Nephron progenitor cell (in vitro differentiated cells): ENCODE data around the gene EVI5L.
"Not testable (repeated sequence)": the region's sequence is repeated elsewhere in the genome, so short reads cannot be mapped to it uniquely, and the experiment has no call there.

Experiments used
- DNase-seq: peaks from one replicate; pipeline ENCODE4 v3.0.0; 2021
- H3K27ac Mint-ChIP-seq: 2 replicates; pipeline ENCODE4 v1.8.0; 2021; ENCODE audit warnings: mild to moderate bottlenecking, moderate library complexity, mixed read lengths
- H3K27me3 Mint-ChIP-seq: 2 replicates; pipeline ENCODE4 v1.8.0; 2021; ENCODE audit warnings: mild to moderate bottlenecking, low read depth, mixed read lengths; ENCODE audit not compliant: poor library complexity
- H3K36me3 Mint-ChIP-seq: 2 replicates; pipeline ENCODE4 v1.8.0; 2021; ENCODE audit warnings: low read depth, mixed read lengths
- H3K4me1 Mint-ChIP-seq: 2 replicates; pipeline ENCODE4 v1.8.0; 2021; ENCODE audit warnings: mixed read lengths
- H3K4me3 Mint-ChIP-seq: 2 replicates; pipeline ENCODE4 v1.8.0; 2021; ENCODE audit warnings: mild to moderate bottlenecking, moderate library complexity, mixed read lengths
- H3K9me3 Mint-ChIP-seq: 2 replicates; pipeline ENCODE4 v1.8.0; 2021; ENCODE audit warnings: mild to moderate bottlenecking, moderate library complexity, mixed read lengths
- CTCF ChIP-seq: fragments of 200-600 bp; sonication (generic); IDR thresholded peaks from 2 replicates; pipeline ENCODE4 v1.5.0; 2021; ENCODE audit warnings: antibody characterized with exemption

Gene EVI5L

DNA sequence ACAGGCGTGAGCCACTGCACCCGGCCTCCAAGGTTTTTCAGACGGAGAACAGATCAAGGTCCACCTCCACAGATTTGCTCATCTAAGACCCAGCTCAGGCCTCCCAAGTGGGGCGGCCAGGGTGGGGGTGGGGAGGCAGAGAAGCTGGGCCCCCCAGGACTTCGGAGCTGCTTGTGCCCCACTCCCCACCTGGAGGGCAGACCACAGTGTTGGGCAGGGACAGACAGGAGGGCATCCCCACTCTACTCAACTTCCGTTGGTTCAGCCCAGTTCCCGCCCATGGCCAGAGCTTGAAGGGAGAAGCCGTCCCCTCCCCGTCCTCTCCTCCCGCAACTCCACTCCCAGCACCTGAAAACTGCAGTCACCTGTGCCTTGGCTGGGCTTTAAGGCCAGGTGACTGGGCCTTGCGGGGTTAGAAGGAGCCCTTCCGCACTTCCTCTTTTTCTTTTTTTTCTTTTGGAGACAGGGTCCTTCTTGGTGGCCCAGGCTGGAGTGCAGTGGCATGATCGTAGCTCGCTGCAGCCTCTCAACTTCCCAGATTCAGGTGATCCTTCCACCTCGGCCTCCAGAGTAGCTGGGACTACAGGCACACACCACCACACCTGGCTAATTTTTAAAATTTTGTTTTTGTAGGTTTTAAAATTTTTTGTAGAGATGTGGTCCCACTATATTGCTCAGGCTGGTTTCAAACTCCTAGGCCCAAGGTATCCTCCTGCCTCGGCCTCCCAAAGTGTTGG is 57.6 kb downstream of the EVI5L start:
- no peak for DNase-seq
- Mint-ChIP-seq H3K36me3 (no peaks in the 10 kb centered on the region), H3K9me3 (no peaks in the 10 kb centered on the region), H3K27ac (no peak overlapping the region), H3K4me3 (no peak overlapping the region), H3K27me3 (peaks cover 69% of the 10 kb centered on the region), H3K4me1 (peaks cover 10% of the 10 kb centered on the region)
- TF ChIP-seq CTCF = no peak

DNA sequence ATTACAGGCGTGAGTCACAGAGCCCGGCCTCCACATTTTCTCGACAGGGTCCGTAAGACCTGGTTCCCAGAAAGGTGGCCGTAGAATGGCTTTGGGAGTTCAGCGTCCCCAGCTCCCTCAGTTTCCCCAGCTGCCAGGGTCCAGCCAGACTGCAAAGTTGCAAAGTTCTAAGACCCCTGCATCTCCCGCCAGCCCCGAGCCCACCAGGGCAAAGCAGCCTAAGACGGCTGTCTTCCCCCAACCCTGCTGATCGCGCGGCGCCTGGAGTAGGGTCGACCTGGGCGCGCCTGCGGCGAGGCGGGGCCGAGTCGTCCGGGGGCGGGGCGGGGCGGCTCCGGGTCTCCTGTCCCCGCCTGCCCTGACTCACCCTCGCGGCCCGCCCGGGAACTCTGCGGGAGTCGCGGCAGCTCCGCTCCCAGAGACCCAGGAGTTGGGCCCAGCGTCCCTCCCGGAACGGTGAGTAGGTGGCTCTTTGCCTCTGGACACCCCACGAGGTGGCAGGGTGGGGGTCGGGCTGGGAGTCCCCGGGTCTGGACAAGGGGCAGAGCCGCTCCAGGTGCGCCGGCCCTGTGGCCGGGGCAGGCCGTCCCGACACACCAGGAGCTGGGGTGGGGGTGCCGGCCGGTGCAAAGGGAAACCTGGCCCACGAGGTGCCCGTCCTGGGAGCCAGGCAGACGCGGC is 58.3 kb downstream of the EVI5L start, which contains the start of gene LRRC8E:
Gene LRRC8E (plus strand): TSS at position 366 of the 681 bp plus-strand sequence. CDS start 7,094 bp downstream, outside the sequence.
- peak within 1 kb of the TSS; percentile 57 for H3K4me3 Mint-ChIP-seq
- DNase-seq = peak; percentile 86
- H3K36me3 Mint-ChIP-seq = no peaks in the 10 kb centered on the region
- TF ChIP-seq CTCF = no peak
- peaks cover 69% of the 10 kb centered on the region for H3K27me3 Mint-ChIP-seq
- no peaks in the 10 kb centered on the region for H3K9me3 Mint-ChIP-seq
- peaks cover 10% of the 10 kb centered on the region for H3K4me1 Mint-ChIP-seq
- H3K27ac Mint-ChIP-seq = no peak within 1 kb of the TSS

GRCh38 chr19:7888826-7889217 is 58.8 kb downstream of the EVI5L start:
- Mint-ChIP-seq H3K4me1 (peaks cover 10% of the 10 kb centered on the region), H3K36me3 (no peaks in the 10 kb centered on the region), H3K4me3 (peak overlapping the region; percentile 57), H3K27ac (no peak overlapping the region), H3K27me3 (peaks cover 66% of the 10 kb centered on the region), H3K9me3 (no peaks in the 10 kb centered on the region)
- TF ChIP-seq CTCF = no peak
- no peak for DNase-seq

DNA sequence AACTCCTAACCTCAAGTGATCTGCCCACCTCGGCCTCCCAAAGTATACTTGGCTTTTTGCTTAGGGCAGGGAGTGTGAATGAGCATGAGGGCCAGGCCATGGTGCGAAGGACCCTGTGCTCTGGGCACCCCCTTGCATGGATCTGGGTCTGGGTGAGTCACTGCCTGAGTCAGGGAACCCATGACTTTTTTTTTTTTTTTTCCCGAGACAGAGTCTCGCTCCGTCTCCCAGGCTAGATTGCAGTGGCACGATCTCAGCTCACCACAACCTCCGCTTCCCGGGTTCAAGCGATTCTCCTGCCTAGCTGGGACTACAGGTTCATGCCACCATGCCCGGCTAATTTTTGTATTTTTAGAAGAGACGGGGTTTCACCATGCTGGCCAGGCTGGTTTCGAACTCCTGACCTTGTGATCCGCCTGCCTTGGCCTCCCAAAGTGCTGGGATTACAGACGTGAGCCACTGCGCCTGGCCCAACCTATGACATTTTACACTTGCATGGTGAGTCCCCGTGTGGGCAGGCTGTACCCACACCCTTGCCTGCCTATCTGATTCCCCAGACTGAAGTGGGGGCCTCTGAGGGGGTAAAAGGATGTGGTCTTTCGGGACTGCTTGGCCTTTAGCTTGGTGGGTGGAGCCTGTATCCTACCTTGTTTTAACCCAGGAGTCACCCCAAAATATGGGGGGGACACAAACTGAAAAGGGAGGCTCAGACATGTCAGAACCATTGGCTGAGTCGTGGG is 63.5 kb downstream of the EVI5L start:
- Mint-ChIP-seq H3K4me1 (peaks cover 10% of the 10 kb centered on the region), H3K27me3 (peaks cover 38% of the 10 kb centered on the region)
- not testable (repeated sequence) for H3K9me3 Mint-ChIP-seq, DNase-seq, H3K36me3 Mint-ChIP-seq, H3K27ac Mint-ChIP-seq, H3K4me3 Mint-ChIP-seq

DNA sequence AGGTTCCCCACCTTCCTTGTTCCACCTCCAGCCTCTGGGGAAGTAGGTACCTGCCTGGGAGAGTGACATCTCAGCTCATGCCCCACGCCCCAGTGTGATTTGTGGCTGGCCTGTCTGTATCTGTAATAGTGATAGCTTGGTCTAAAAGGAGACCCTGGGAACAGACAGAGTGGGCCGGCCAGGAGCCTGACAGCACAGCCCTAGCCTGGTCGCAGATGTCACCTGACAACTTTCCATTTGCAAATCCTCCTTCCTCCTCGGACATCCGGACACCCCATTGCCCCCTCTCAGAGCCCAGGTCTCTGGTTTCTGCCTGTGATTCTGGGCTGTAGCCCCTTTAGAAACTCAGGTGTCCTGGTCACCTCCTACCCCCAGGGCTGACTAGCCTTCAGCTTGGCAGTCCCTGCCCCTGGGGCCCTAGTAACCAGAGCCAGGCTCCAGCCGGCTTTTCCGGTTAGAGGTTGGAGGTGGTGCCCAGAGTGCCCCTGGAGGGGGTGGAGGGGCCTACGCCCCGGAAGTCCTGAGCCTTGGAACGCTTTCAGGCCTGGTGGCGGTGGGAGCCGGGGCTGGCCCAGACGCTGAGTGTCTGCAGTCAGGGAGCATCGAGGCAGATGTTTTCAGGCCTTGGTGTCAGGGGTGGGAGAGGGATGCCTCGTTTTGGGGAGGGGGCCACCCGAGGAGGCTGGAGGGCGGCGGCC is 64.7 kb downstream of the EVI5L start:
- no peak for TF ChIP-seq CTCF
- H3K27ac Mint-ChIP-seq = peak overlapping the region; percentile 59
- H3K4me1 Mint-ChIP-seq = peaks cover 15% of the 10 kb centered on the region
- no peaks in the 10 kb centered on the region for H3K36me3 Mint-ChIP-seq
- H3K27me3 Mint-ChIP-seq = peaks cover 33% of the 10 kb centered on the region
- no peak overlapping the region for H3K4me3 Mint-ChIP-seq
- DNase-seq = no peak
- H3K9me3 Mint-ChIP-seq = no peaks in the 10 kb centered on the region

- no peak overlapping the region for H3K27ac Mint-ChIP-seq
- H3K27me3 Mint-ChIP-seq = peaks cover 28% of the 10 kb centered on the region
- peaks cover 15% of the 10 kb centered on the region for H3K4me1 Mint-ChIP-seq
- no peak overlapping the region for H3K4me3 Mint-ChIP-seq
- no peaks in the 10 kb centered on the region for H3K36me3 Mint-ChIP-seq
- H3K9me3 Mint-ChIP-seq = no peaks in the 10 kb centered on the region
- DNase-seq = no peak
- TF ChIP-seq CTCF = no peak
Measured at GRCh38 chr19:7895565-7895964, 65.5 kb downstream of the EVI5L start.
